Omental fat pad (tissue), 4 donors: Measurements from ENCODE around the gene RELL2. TPM values are rescaled to one million over a fixed set of nuclear protein-coding genes. Genes with fewer than 3 reads are reported as not detected.

Experiments
- ATAC-seq: fragments of 150-250 bp; one replicate; pipeline ENCODE4 v1.9.1; 2016; ENCODE audit warnings: mild to moderate bottlenecking, moderate library complexity; ENCODE audit not compliant: low FRiP score
- DNase-seq: peaks from one replicate; pipeline ENCODE4 v3.0.0-alpha.2; 2019; ENCODE audit warnings: low spot score
- CTCF ChIP-seq, 3 donors: fragments of 450-650 bp; IDR thresholded peaks; one replicate each; pipeline ENCODE4 v1.5.1; 2016 to 2017; ENCODE audit warnings: antibody characterized with exemption in 3 of 3, mild to moderate bottlenecking in 3 of 3, moderate library complexity in 2 of 3
- total RNA-seq, 4 donors: library from RNA; depleted of rRNA; stranded (reverse); fragments of >200 nt; gene quantifications; one replicate each; pipeline ENCODE4 v1.1.0, GENCODE V29; 2016

Gene RELL2
- total RNA-seq, 4 donors from 2014 or later = 1.0 to 4.3 (median 2.9) TPM

GRCh38 chr5:141656396-141656795, 19.6 kb downstream of the RELL2 start:
- TF ChIP-seq CTCF (IDR thresholded peaks at IDR 0.05) = no peak
- no peak for DNase-seq
- no peak for ATAC-seq

- TF ChIP-seq CTCF (IDR thresholded peaks at IDR 0.05) = no peak
- ATAC-seq = no peak
These were observed 20.6 kb downstream of the RELL2 start for GRCh38 chr5:141657404-141657803.

GRCh38 chr5:141657937-141658545, 21.2 kb downstream of the RELL2 start:
- no peak for TF ChIP-seq CTCF (IDR thresholded peaks at IDR 0.05)
- ATAC-seq (no peak), DNase-seq (no peak)

More at GRCh38 chr5:141657404-141657803, 20.6 kb downstream of the RELL2 start:
- no peak for DNase-seq

- TF ChIP-seq CTCF (IDR thresholded peaks at IDR 0.05) = no peak
- no peak for ATAC-seq
These were observed 25.2 kb downstream of the RELL2 start for GRCh38 chr5:141662028-141662427.

GRCh38 chr5:141663506-141663905, 26.7 kb downstream of the RELL2 start:
- TF ChIP-seq CTCF (IDR thresholded peaks at IDR 0.05) = no peak
- DNase-seq (no peak), ATAC-seq (no peak)

More at GRCh38 chr5:141662028-141662427, 25.2 kb downstream of the RELL2 start:
- DNase-seq = no peak

GRCh38 chr5:141664733-141665461, 28.1 kb downstream of the RELL2 start:
- TF ChIP-seq CTCF (IDR thresholded peaks at IDR 0.05) = peak in 1 of 3 donors; percentile 70
- peak; percentile 67 for DNase-seq
- peak; percentile 69 for ATAC-seq
